Measurements from ENCODE around the gene ADM2. TPM values are rescaled to one million over a fixed set of nuclear protein-coding genes. Genes with fewer than 3 reads are reported as not detected.

ADM2 gene
- total and polyA plus RNA-seq, 2 of the 13 experiments (the other 11 are each of a cell fraction or from before 2014, with no cell fraction given): 1.2 to 3.0 TPM

GRCh38 chr22:50529416-50529896 lies 48.1 kb downstream of the ADM2 start:
- intact Hi-C loops (cut with micrococcal nuclease; ENCODE audit: unreplicated experiment) (loop anchor here (5.0 kb wide), 1 partner anchor 33 kb away; the partner anchor contains the start of gene SYCE3), in situ Hi-C loops (cut with HindIII; ENCODE audit: extremely low pct_ligation_motif_present, low pct_unique_long_range_greater_than_20kb) (no loop called here)
- H3K9me3 ChIP-seq (ENCODE audit: low read length): no peaks in the 10 kb centered on the region
- peak overlapping the region; percentile 44; the same call in 1 of the 2 replicates for H3K4me2 ChIP-seq (ENCODE audit: low read depth, low read length)
- no peaks in the 10 kb centered on the region for H3K36me3 ChIP-seq (replicated peaks in 1 of 2; ENCODE audit: control insufficient read depth in 1 of 2, insufficient read depth in 2 of 2, low read length in 2 of 2)
- DNase-seq (ENCODE audit: low spot score) (no peak), FAIRE-seq (no peak), ATAC-seq (no peak)
- BruUV-seq (replicated peaks): no TSS peak
- POLR2A ChIA-PET: interaction anchor here (0.9 to 1.9 kb wide), 11 partner anchors 8 to 170 kb away, joined by 3 to 10 read pairs (median 4); partner anchors contain the start of genes CHKB, KLHDC7B, LMF2 and NCAPH2
- H3K79me2 ChIP-seq (ENCODE audit: insufficient read depth, low read length): peaks cover 8% of the 10 kb centered on the region
- H3K4me3 ChIP-seq (replicated peaks in 1 of 3; ENCODE audit: insufficient read depth in 1 of 3, low read depth in 2 of 3, low read length in 3 of 3): peak overlapping the region in 2 of 3 experiments; percentile 33 to 83; a peak in 3 of 6 replicates
- H2AFZ ChIP-seq (ENCODE audit: low read length): no peak overlapping the region
- CTCF ChIA-PET (ENCODE audit: low intra/inter-chr PET ratio, low total read pairs): no interaction called here
- WGBS (ENCODE audit: low lambda C conversion rate): 24% methylated on average over 15 of the region's 50 CpGs
- peaks cover 72% of the 10 kb centered on the region for H3K4me1 ChIP-seq (ENCODE audit: insufficient read depth, low read length)
- H4K20me1 ChIP-seq (ENCODE audit: insufficient read depth, low read length): peaks cover 2% of the 10 kb centered on the region; the same call in 1 of the 2 replicates
- H3K27ac ChIP-seq (ENCODE audit: extremely low read length, insufficient read depth, low read length): peak overlapping the region; percentile 74
- 0 out of 5 replicates have a peak, but pooled peaks cover 0 to 6% of the 10 kb centered on the region in 2 experiments for H3K27me3 ChIP-seq (ENCODE audit: control insufficient read depth in 1 of 2, insufficient read depth in 2 of 2, low read length in 2 of 2)
- peak overlapping the region; percentile 73 for H3K9ac ChIP-seq (ENCODE audit: insufficient read depth, low read depth, low read length)
- TF ChIP-seq, protein P1, sequence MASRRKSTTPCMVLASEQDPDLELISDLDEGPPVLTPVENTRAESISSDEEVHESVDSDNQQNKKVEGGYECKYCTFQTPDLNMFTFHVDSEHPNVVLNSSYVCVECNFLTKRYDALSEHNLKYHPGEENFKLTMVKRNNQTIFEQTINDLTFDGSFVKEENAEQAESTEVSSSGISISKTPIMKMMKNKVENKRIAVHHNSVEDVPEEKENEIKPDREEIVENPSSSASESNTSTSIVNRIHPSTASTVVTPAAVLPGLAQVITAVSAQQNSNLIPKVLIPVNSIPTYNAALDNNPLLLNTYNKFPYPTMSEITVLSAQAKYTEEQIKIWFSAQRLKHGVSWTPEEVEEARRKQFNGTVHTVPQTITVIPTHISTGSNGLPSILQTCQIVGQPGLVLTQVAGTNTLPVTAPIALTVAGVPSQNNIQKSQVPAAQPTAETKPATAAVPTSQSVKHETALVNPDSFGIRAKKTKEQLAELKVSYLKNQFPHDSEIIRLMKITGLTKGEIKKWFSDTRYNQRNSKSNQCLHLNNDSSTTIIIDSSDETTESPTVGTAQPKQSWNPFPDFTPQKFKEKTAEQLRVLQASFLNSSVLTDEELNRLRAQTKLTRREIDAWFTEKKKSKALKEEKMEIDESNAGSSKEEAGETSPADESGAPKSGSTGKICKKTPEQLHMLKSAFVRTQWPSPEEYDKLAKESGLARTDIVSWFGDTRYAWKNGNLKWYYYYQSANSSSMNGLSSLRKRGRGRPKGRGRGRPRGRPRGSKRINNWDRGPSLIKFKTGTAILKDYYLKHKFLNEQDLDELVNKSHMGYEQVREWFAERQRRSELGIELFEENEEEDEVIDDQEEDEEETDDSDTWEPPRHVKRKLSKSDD (CRISPR knock-in tag; IDR thresholded peaks at IDR 0.05; ENCODE audit: low read depth): peak; percentile 6; the same call in 1 of the 2 replicates
- peak; percentile 33; the same call in 1 of the 2 replicates for TF ChIP-seq MEF2D (CRISPR knock-in tag; IDR thresholded peaks at IDR 0.05)
- TF ChIP-seq, protein P2, sequence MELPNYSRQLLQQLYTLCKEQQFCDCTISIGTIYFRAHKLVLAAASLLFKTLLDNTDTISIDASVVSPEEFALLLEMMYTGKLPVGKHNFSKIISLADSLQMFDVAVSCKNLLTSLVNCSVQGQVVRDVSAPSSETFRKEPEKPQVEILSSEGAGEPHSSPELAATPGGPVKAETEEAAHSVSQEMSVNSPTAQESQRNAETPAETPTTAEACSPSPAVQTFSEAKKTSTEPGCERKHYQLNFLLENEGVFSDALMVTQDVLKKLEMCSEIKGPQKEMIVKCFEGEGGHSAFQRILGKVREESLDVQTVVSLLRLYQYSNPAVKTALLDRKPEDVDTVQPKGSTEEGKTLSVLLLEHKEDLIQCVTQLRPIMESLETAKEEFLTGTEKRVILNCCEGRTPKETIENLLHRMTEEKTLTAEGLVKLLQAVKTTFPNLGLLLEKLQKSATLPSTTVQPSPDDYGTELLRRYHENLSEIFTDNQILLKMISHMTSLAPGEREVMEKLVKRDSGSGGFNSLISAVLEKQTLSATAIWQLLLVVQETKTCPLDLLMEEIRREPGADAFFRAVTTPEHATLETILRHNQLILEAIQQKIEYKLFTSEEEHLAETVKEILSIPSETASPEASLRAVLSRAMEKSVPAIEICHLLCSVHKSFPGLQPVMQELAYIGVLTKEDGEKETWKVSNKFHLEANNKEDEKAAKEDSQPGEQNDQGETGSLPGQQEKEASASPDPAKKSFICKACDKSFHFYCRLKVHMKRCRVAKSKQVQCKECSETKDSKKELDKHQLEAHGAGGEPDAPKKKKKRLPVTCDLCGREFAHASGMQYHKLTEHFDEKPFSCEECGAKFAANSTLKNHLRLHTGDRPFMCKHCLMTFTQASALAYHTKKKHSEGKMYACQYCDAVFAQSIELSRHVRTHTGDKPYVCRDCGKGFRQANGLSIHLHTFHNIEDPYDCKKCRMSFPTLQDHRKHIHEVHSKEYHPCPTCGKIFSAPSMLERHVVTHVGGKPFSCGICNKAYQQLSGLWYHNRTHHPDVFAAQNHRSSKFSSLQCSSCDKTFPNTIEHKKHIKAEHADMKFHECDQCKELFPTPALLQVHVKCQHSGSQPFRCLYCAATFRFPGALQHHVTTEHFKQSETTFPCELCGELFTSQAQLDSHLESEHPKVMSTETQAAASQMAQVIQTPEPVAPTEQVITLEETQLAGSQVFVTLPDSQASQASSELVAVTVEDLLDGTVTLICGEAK (IDR thresholded peaks at IDR 0.05): no peak
- TF ChIP-seq, protein P2 (CRISPR knock-in tag; IDR thresholded peaks at IDR 0.05): no peak
- no peak for TF ChIP-seq KDM3A (CRISPR knock-in tag; IDR thresholded peaks at IDR 0.05; ENCODE audit: low read depth)
- TF ChIP-seq SIN3B (IDR thresholded peaks at IDR 0.05; ENCODE audit: low read length): no peak
- TF ChIP-seq NCOA1 (CRISPR knock-in tag; IDR thresholded peaks at IDR 0.05): 0 out of 2 replicates have a peak, but pooled peaks have one; percentile 11
- TF ChIP-seq ZNF670 (CRISPR knock-in tag; IDR thresholded peaks at IDR 0.05; ENCODE audit: borderline replicate concordance): peak; percentile 53; the same call in 1 of the 2 replicates
- peak; percentile 14; the same call in 1 of the 2 replicates for TF ChIP-seq THAP7 (CRISPR knock-in tag; IDR thresholded peaks at IDR 0.05)
- peak; percentile 57; the same call in 1 of the 2 replicates for TF ChIP-seq BORCS8-MEF2B (CRISPR knock-in tag; IDR thresholded peaks at IDR 0.05)

All from HepG2 (cell line).